ENCODE results near the gene SH3D19. TPM values are rescaled to one million over a fixed set of nuclear protein-coding genes. Genes with fewer than 3 reads are reported as not detected.
A peak's percentile ranks its signal among the peaks of the same experiment; 100 is the strongest.

The SH3D19 gene
- total and polyA plus RNA-seq, 8 donors: 11.0 to 129 (median 67.1) TPM

DNA sequence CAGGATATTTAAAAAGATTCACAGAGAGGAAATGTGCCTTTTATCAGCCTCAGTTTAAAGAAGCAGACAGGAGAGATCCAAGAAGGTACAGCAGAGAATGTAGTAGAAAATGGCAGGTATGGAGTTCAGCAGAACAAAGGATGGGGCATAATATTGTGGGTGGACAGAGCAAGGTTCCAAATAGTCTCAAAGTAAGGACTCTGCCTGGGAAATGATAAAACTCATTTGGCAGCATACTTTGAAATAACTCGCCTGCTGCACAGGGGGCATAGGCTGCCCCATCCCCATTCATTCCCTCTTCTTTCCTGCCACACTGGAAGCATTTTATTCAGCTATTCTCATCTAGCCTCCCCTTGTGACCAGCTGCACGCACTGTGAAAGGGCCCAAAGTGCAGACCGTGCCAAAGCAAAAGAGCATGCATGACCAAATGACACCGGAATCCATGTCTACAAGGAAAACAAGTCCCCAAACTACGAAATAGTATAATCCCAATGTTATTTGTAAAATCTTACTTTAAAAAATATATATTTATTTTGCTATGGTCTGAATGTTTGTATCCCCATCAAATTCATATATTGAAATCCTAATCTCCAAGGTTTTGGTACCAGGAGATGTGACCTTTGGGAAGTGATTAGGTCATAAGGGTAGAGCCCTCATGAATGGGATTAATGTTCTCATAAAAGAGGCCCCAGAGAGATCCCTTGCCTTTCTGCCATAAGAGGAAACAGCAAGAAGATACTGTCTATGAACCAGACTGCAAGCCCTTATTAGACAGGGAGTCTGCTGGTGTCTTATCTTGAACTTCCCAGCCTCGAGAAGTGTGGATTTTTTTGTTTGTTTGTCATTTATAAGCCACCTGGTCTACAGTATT is 125.8 kb downstream of the SH3D19 start:
- Histone ChIP-seq H3K36me3 (no peaks in the 10 kb centered on the region), H3K4me3 (no peak overlapping the region), H3K4me1 (peaks cover 4 to 66% (median 20%) of the 10 kb centered on the region in 4 donors), H3K9me3 (no peaks in the 10 kb centered on the region), H3K27ac (peak overlapping the region in 4 of 5 donors; percentile 28 to 70 (median 53)), H3K27me3 (no peaks in the 10 kb centered on the region)
- DNase-seq: peak in 1 of 2 donors; percentile 29
- TF ChIP-seq POLR2A (IDR thresholded peaks at IDR 0.05) (no peak), EP300 (IDR thresholded peaks at IDR 0.05) (no peak), POLR2AphosphoS5 (IDR thresholded peaks at IDR 0.05) (no peak)
- TF ChIP-seq, protein P1, sequence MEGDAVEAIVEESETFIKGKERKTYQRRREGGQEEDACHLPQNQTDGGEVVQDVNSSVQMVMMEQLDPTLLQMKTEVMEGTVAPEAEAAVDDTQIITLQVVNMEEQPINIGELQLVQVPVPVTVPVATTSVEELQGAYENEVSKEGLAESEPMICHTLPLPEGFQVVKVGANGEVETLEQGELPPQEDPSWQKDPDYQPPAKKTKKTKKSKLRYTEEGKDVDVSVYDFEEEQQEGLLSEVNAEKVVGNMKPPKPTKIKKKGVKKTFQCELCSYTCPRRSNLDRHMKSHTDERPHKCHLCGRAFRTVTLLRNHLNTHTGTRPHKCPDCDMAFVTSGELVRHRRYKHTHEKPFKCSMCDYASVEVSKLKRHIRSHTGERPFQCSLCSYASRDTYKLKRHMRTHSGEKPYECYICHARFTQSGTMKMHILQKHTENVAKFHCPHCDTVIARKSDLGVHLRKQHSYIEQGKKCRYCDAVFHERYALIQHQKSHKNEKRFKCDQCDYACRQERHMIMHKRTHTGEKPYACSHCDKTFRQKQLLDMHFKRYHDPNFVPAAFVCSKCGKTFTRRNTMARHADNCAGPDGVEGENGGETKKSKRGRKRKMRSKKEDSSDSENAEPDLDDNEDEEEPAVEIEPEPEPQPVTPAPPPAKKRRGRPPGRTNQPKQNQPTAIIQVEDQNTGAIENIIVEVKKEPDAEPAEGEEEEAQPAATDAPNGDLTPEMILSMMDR (IDR thresholded peaks at IDR 0.05): no peak
- whole genome bisulfite sequencing, 5 donors: 72 to 85% (median 80%) methylated on average over 6 of the region's 6 CpGs
- intact Hi-C loops (cut with DNase I; ENCODE audit: low total_unique reads): no loop called here

DNA sequence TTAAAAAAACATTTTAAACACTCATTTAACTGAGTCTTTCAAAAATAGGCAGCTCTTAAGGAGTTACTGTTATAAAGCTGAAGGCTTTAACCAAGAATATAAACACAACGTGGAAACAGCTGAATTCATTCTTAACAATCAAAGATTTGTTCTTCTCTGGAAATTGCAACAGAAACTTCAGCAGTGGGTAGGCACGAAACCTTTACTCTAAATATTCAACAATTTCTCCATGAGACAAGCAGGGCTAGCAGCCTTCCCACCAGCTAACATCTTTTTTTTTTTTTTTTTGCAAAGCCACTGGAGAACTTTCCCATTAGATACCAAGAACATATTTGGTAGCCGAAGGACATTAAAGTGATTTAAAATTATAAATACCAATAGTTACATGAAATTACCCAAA is 126.7 kb downstream of the SH3D19 start:
- H3K9me3 ChIP-seq: no peaks in the 10 kb centered on the region
- H3K36me3 ChIP-seq: no peaks in the 10 kb centered on the region
- WGBS, 5 donors: 45 to 66% (median 59%) methylated on average over 3 of the region's 3 CpGs
- H3K27me3 ChIP-seq: no peaks in the 10 kb centered on the region
- peak in 1 of 2 donors; percentile 39 for DNase-seq
- TF ChIP-seq, protein P1 (IDR thresholded peaks at IDR 0.05): no peak
- TF ChIP-seq EP300 (IDR thresholded peaks at IDR 0.05): no peak
- TF ChIP-seq POLR2AphosphoS5 (IDR thresholded peaks at IDR 0.05): no peak
- TF ChIP-seq POLR2A (IDR thresholded peaks at IDR 0.05): no peak
- H3K4me1 ChIP-seq: peaks cover 4 to 58% (median 19%) of the 10 kb centered on the region in 4 donors
- H3K4me3 ChIP-seq: no peak overlapping the region
- peak overlapping the region in 4 of 5 donors; percentile 28 to 70 (median 53) for H3K27ac ChIP-seq
- intact Hi-C loops (cut with DNase I; ENCODE audit: low total_unique reads): no loop called here

DNA sequence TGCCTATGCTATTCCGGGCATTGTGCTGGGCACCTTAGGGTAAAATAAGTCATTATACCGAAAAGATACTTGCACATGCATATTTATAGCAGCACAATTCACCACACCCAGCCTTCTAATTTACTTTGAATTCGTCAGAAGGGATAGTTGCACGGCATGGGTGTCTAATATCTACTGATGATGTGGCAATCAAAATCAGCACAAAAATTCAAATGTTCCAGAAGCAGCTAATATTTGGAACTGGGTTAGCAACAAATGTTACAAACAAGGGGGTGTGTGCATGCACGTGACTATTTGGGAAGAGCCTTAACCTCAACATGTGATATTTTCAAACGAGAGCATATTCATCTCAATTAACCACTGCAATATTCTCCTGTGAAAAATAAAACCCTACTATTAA is 128.2 kb downstream of the SH3D19 start:
- H3K27me3 ChIP-seq: no peaks in the 10 kb centered on the region
- DNase-seq: no peak
- TF ChIP-seq, protein P1 (IDR thresholded peaks at IDR 0.05): no peak
- TF ChIP-seq POLR2AphosphoS5 (IDR thresholded peaks at IDR 0.05): peak in 2 of 3 donors; percentile 4 to 16
- intact Hi-C loops (cut with DNase I; ENCODE audit: low total_unique reads): no loop called here
- H3K27ac ChIP-seq: peak overlapping the region in 4 of 5 donors; percentile 6 to 64 (median 41)
- H3K4me1 ChIP-seq: peaks cover 0 to 43% (median 16%) of the 10 kb centered on the region in 4 donors
- H3K4me3 ChIP-seq: no peak overlapping the region
- no peaks in the 10 kb centered on the region for H3K9me3 ChIP-seq
- 75 to 83% (median 78%) methylated on average over 6 of the region's 6 CpGs for WGBS, 5 donors
- H3K36me3 ChIP-seq: no peaks in the 10 kb centered on the region

DNA sequence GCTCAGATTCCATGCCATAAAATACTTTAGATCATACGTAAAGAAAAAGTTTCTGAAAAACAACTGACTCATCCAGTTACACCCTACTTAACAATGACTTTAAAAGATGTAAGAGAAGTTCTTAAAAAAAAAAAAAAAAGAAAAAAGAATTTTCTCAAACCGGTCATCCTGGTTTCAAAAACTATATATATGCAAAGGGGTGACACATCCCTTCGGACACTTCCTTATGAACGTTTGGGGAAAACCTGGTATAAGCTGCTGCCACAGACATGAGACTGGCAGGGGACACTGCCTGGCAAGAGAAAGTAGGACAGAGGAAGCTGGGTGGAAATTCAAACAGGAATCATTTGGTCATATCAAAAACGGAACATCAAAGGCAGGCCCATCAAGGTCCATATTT is 129.6 kb downstream of the SH3D19 start:
- DNase-seq: peak in 1 of 2 donors; percentile 39
- Histone ChIP-seq H3K4me1 (peaks cover 0 to 42% (median 16%) of the 10 kb centered on the region in 4 donors), H3K4me3 (no peak overlapping the region), H3K9me3 (no peaks in the 10 kb centered on the region), H3K27ac (peak overlapping the region in 2 of 5 donors; percentile 55 to 64), H3K27me3 (no peaks in the 10 kb centered on the region), H3K36me3 (no peaks in the 10 kb centered on the region)
- intact Hi-C loops (cut with DNase I; ENCODE audit: low total_unique reads): no loop called here
- TF ChIP-seq POLR2AphosphoS5 (IDR thresholded peaks at IDR 0.05) (no peak), EP300 (IDR thresholded peaks at IDR 0.05) (no peak), POLR2A (IDR thresholded peaks at IDR 0.05) (no peak)
- TF ChIP-seq, protein P1 (IDR thresholded peaks at IDR 0.05): no peak
- WGBS, 5 donors: 31 to 33% (median 33%) methylated on average over 5 of the region's 5 CpGs
